ENCODE measurements around the gene ISG15.

The ISG15 gene

GRCh38 chr1:1033731-1034438 lies 20.6 kb downstream of the ISG15 start:
- TF ChIP-seq, protein P1, sequence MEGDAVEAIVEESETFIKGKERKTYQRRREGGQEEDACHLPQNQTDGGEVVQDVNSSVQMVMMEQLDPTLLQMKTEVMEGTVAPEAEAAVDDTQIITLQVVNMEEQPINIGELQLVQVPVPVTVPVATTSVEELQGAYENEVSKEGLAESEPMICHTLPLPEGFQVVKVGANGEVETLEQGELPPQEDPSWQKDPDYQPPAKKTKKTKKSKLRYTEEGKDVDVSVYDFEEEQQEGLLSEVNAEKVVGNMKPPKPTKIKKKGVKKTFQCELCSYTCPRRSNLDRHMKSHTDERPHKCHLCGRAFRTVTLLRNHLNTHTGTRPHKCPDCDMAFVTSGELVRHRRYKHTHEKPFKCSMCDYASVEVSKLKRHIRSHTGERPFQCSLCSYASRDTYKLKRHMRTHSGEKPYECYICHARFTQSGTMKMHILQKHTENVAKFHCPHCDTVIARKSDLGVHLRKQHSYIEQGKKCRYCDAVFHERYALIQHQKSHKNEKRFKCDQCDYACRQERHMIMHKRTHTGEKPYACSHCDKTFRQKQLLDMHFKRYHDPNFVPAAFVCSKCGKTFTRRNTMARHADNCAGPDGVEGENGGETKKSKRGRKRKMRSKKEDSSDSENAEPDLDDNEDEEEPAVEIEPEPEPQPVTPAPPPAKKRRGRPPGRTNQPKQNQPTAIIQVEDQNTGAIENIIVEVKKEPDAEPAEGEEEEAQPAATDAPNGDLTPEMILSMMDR (conservative IDR thresholded peaks at IDR 0.05) = no peak
- TF ChIP-seq ZFX (IDR thresholded peaks at IDR 0.05) = no peak
- H3K27ac ChIP-seq = no peak overlapping the region

DNA sequence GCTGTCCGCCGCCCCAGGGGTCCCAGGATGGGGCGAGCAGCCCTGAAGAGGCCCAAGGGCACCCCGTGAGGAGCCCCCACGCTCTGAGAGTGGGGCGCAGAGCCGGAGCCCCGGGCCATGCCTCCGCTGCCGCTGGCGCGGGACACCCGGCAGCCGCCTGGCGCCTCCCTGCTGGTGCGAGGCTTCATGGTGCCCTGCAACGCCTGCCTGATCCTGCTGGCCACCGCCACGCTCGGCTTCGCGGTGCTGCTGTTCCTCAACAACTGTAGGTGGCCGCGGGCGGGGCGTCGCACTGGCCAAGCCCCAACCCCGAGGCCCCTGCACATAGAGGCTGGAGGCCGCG lies 21.1 kb downstream of the ISG15 start:
- TF ChIP-seq, protein P1 (conservative IDR thresholded peaks at IDR 0.05) = no peak
- no peak for TF ChIP-seq ZFX (IDR thresholded peaks at IDR 0.05)
- H3K27ac ChIP-seq = no peak overlapping the region

GRCh38 chr1:1035291-1035943 lies 22.1 kb downstream of the ISG15 start:
- TF ChIP-seq, protein P1 (conservative IDR thresholded peaks at IDR 0.05) = no peak
- no peak for TF ChIP-seq ZFX (IDR thresholded peaks at IDR 0.05)
- H3K27ac ChIP-seq = no peak overlapping the region

DNA sequence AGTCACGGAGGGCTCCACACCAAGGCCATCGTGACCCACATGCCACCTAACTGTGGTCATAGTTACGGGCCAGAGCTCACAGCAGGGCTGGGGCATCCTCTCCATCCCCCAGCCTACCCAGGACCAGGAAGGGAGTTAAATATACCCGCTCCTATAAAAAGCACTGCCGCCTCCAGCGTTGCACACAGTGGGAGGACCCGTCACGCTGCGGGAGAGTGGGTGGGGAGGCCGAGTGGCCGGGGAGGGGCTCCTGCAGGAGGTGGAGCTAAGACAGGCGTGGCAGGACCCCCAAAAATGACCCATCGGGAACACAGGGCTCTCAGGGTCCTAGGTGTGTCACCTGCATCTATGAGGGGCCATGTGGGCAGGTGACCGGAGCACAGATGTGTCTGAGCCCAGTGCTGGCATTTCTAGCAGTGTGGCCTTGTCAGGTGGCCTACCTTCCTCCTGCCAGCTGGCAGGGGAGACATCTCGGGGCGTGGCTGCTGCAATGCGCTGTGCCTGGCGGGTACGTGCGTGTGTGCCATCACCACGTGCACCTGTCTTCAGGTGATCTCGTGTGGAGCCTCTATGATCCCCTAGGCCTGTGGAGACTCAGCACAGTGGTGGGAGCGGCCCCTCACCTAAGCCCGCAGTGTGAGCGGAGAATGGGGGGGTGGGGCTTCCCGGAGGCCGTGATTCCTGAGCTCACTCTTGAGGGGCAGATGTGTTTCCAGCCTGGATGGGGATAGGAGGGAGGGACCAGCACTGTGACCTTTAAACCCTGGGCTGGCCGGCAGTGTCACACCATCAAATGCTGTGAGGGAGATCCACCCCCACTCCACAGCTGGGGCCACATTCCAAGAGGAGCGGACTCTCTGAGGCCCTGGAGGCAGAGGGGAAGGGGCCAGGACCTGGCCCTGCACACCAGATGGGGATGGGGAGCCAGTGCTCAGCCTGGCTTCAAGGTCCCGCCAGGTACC lies 24.4 kb downstream of the ISG15 start:
- H3K27ac ChIP-seq = no peak overlapping the region
- TF ChIP-seq ZFX (IDR thresholded peaks at IDR 0.05) = no peak
- TF ChIP-seq, protein P1 (conservative IDR thresholded peaks at IDR 0.05) = no peak

- no peak overlapping the region for H3K27ac ChIP-seq
- TF ChIP-seq, protein P1 (conservative IDR thresholded peaks at IDR 0.05) = no peak
- TF ChIP-seq ZFX (IDR thresholded peaks at IDR 0.05) = no peak
These were observed 25.4 kb downstream of the ISG15 start for GRCh38 chr1:1038694-1039093.

- peak overlapping the region; percentile 72; the same call in 1 of the 2 replicates for H3K27ac ChIP-seq
- TF ChIP-seq ZFX (IDR thresholded peaks at IDR 0.05) = no peak
- TF ChIP-seq, protein P1 (conservative IDR thresholded peaks at IDR 0.05) = no peak
These were observed 26.0 kb downstream of the ISG15 start for GRCh38 chr1:1039145-1039910.

Data from C4-2B (cell line).